ENCODE data around the gene ADH6.

GRCh38 chr4:99159699-99160098 is 59.3 kb downstream of the ADH6 start:
- no peak for TF ChIP-seq POLR2A (IDR thresholded peaks at IDR 0.05; ENCODE audit: low read depth, low read length)
- no peak for TF ChIP-seq POLR2AphosphoS5 (IDR thresholded peaks at IDR 0.05; ENCODE audit: low read depth, low read length)
- TF ChIP-seq TAF1 (IDR thresholded peaks at IDR 0.05; ENCODE audit: low read depth, low read length) = no peak
- no peak for TF ChIP-seq SPI1 (IDR thresholded peaks at IDR 0.05; ENCODE audit: low read depth, low read length)

Data from GM12891 (cell line).